ENCODE measurements around the gene DAZAP2.

DAZAP2 gene

DNA sequence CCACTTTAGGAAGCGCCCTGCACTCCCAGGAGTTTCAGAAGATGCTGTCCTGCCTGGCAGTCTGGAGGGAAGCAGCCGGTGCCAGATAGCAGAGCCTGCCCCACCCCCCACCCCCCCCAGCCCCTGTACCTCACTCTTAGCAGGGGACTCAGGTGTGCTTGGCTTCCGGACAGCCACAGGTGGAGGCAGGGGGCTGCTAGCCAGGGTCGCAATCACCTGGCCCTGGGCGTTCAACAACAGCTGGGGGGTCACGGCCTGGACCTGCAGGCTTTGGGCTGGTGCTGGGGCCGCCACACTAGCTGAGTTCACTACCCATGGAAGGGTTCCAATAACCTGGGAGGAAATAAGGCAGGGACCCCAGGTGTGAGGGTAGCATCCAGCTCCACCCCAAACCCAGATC is 42.8 kb upstream of the DAZAP2 start:
- Mint-ChIP-seq H3K27me3 (ENCODE audit: low read depth, poor library complexity) (no peaks in the 10 kb centered on the region), H3K27ac (no peak overlapping the region), H3K4me3 (no peak overlapping the region), H3K9me3 (no peaks in the 10 kb centered on the region), H3K36me3 (ENCODE audit: low read depth) (no peaks in the 10 kb centered on the region), H3K4me1 (peaks cover 15% of the 10 kb centered on the region)
- TF ChIP-seq, protein P1, sequence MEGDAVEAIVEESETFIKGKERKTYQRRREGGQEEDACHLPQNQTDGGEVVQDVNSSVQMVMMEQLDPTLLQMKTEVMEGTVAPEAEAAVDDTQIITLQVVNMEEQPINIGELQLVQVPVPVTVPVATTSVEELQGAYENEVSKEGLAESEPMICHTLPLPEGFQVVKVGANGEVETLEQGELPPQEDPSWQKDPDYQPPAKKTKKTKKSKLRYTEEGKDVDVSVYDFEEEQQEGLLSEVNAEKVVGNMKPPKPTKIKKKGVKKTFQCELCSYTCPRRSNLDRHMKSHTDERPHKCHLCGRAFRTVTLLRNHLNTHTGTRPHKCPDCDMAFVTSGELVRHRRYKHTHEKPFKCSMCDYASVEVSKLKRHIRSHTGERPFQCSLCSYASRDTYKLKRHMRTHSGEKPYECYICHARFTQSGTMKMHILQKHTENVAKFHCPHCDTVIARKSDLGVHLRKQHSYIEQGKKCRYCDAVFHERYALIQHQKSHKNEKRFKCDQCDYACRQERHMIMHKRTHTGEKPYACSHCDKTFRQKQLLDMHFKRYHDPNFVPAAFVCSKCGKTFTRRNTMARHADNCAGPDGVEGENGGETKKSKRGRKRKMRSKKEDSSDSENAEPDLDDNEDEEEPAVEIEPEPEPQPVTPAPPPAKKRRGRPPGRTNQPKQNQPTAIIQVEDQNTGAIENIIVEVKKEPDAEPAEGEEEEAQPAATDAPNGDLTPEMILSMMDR (IDR thresholded peaks at IDR 0.05), result no peak
- DNase-seq, result no peak

DNA sequence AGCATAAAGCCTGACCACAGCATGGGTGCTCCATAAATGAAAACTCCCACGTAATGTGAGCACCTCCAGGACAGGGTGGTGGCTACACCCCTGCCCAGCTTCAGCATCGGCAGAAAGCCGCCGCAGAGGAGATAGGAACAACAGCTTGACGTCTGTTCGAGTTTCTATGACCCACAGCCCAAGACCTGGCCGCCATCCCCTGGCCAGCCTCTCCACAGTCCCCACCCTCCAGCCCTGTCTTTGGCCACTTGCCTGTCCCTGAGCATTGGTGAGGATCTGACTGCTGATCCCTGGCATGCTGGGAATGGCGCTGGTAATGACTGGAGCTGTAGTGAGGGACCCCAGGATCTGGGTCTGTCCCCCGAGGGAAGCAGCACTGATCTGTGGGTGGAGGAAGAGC is 42.1 kb upstream of the DAZAP2 start:
- no peaks in the 10 kb centered on the region for H3K9me3 Mint-ChIP-seq
- no peaks in the 10 kb centered on the region for H3K36me3 Mint-ChIP-seq (ENCODE audit: low read depth)
- TF ChIP-seq, protein P1 (IDR thresholded peaks at IDR 0.05), result no peak
- no peak for DNase-seq
- peaks cover 11% of the 10 kb centered on the region for H3K4me1 Mint-ChIP-seq
- no peak overlapping the region for H3K4me3 Mint-ChIP-seq
- H3K27me3 Mint-ChIP-seq (ENCODE audit: low read depth, poor library complexity), result no peaks in the 10 kb centered on the region
- H3K27ac Mint-ChIP-seq, result no peak overlapping the region

DNA sequence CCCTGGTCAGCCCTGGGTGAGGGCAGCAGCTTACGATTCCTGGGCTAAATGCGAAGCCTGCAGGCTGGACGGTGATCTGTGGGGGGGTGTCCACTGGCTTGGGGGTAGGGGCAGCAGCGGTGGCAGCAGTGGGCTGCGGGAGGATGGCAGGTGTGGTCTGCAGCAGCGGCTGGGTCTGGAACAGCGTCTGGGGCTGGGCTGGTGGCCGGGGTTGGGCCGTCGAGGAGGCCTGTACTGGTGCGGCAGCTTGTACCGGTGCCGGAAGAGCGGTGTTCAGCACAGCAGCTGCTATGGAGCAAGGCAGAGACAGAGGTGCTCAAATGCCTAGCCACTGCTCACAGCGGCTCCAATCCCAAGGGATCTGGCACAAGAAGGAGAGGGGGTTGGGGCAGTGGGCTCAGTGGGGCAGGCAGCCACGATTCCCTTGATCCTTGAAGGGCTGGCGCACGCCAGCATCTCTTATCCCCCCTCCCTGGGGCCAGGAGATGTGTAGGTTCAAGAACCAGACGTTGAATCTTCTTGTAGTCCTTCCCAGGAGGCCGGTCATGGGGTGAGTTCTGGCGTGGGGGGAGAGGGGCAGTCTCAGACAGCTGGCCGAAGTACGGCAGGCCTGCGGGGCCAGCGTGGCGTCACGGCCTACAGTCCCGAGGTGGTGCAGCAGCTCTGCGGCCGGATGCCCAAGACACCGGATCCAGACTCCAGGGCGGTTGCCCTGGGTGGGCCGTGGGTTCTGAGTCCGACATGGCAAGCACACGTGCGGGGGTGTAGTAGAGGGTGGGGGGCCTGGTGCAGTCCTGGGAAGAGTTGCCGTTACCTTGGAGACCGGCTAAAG is 40.7 kb upstream of the DAZAP2 start:
- no peak overlapping the region for H3K27ac Mint-ChIP-seq
- H3K4me3 Mint-ChIP-seq, result no peak overlapping the region
- DNase-seq, result no peak
- no peaks in the 10 kb centered on the region for H3K27me3 Mint-ChIP-seq (ENCODE audit: low read depth, poor library complexity)
- no peaks in the 10 kb centered on the region for H3K9me3 Mint-ChIP-seq
- H3K4me1 Mint-ChIP-seq, result peaks cover 11% of the 10 kb centered on the region
- TF ChIP-seq, protein P1 (IDR thresholded peaks at IDR 0.05), result no peak
- no peaks in the 10 kb centered on the region for H3K36me3 Mint-ChIP-seq (ENCODE audit: low read depth)

DNA sequence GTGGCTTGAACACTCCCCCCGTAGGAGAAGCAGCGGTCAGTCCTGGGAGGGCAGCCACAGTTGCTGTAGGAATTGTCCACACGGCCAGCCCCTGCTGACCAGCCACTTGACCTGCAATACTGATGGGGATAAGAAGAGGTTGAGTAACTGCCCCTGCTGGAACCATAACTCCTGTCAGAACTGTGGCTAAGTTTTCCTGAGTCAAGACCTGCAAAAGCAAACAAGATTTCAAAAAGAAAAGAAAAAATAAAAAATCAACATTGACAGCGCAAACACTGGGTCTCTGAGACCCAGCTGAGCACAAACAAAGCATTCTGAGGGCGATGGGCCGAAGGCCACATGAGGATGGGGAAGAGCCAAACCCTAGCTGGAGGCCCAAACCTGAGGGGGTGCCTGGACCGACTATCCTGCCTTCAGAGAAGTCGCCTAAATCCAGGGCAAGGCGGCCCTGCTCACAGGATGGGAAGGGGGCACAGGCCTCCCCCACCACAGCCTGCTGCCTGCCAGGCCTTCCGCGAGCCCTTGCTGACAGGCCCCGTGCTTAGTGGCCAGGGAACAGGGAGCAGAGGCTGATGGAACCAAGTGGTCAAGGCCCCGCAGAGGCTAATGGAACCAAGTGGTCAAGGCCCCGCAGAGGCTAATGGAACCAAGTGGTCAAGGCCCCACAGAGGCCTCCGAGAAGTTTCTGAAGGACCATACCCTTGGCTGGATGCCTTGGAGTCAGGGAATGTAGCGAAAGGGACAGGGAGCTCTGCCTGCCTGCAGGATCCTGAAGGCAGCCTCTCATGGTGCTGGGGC is 39.9 kb upstream of the DAZAP2 start:
- TF ChIP-seq, protein P1 (IDR thresholded peaks at IDR 0.05), result no peak
- H3K4me3 Mint-ChIP-seq, result no peak overlapping the region
- H3K36me3 Mint-ChIP-seq (ENCODE audit: low read depth), result no peaks in the 10 kb centered on the region
- peaks cover 5% of the 10 kb centered on the region for H3K27me3 Mint-ChIP-seq (ENCODE audit: low read depth, poor library complexity)
- peaks cover 11% of the 10 kb centered on the region for H3K4me1 Mint-ChIP-seq
- H3K27ac Mint-ChIP-seq, result no peak overlapping the region
- DNase-seq, result no peak
- H3K9me3 Mint-ChIP-seq, result no peaks in the 10 kb centered on the region

DNA sequence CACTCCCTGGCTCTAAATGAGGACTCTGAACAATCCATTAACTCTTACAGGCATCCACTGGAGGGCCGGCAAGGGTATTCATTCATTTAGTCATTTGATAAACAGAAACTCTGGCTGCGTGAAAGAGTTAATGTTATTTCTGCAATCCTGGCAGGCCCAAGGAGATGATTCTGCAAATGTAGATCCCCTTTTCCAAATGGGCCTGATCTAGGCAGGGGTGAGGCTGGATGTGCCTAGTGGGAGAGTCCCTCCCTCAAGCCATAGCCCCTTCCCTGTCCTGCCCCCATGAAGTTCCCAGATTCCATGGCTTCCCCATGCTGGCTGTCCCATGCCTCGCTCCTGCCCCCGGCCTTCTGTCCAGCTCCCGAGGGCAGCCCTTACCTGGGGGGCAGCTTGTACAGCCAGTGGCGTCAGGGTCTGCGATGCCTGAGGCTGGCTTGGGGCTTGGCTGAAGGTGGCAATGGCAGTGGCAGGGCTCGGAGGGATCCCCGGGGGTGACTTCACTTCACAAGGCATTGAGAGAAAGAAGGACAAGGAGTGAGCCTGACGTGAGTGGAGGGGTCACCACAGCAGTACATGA is 39.2 kb upstream of the DAZAP2 start:
- Mint-ChIP-seq H3K4me1 (peaks cover 11% of the 10 kb centered on the region), H3K4me3 (no peak overlapping the region), H3K36me3 (ENCODE audit: low read depth) (no peaks in the 10 kb centered on the region), H3K9me3 (no peaks in the 10 kb centered on the region), H3K27me3 (ENCODE audit: low read depth, poor library complexity) (peaks cover 5% of the 10 kb centered on the region), H3K27ac (no peak overlapping the region)
- no peak for DNase-seq
- TF ChIP-seq, protein P1 (IDR thresholded peaks at IDR 0.05), result no peak

Data from nephron progenitor cell (in vitro differentiated cells).